Activated CD8-positive, alpha-beta T cell treated with anti-CD3 and anti-CD28 coated beads, Interleukin-2, amount 10 ng/mL, durations not matched to agents 7 days and 5 days (primary cell): Measurements from ENCODE around the gene POLR3H. TPM values are rescaled to one million over a fixed set of nuclear protein-coding genes. Genes with fewer than 3 reads are reported as not detected.

Experiments
- ATAC-seq: fragments of 150-1000 bp; cut with Tn5 transposase; one replicate; pipeline ENCODE4 v1.10.0; 2021; ENCODE audit warnings: moderate library complexity
- CTCF ChIA-PET: fragments of 350-600 bp; sonication (Branson Sonifier 250); formaldehyde crosslinking; loops from one replicate; lab custom pipeline; 2021; ENCODE audit warnings: antibody characterized with exemption; lab: Charles Lee
- POLR2A ChIA-PET: fragments of 350-600 bp; sonication (Branson Sonifier 250); formaldehyde crosslinking; loops from one replicate; lab custom pipeline; 2021; ENCODE audit warnings: antibody characterized with exemption; lab: Charles Lee
- DNase-seq: peaks from one replicate; pipeline ENCODE4 v3.0.0-alpha.2; 2020
- H3K27ac Mint-ChIP-seq: one replicate; pipeline ENCODE4 v1.8.0; 2021; ENCODE audit warnings: mild to moderate bottlenecking, mixed read lengths
- H3K27me3 Mint-ChIP-seq: one replicate; pipeline ENCODE4 v1.8.0; 2021; ENCODE audit warnings: low read depth, mixed read lengths
- H3K36me3 Mint-ChIP-seq: one replicate; pipeline ENCODE4 v1.8.0; 2021; ENCODE audit warnings: low read depth, mixed read lengths
- H3K4me1 Mint-ChIP-seq: one replicate; pipeline ENCODE4 v1.8.0; 2021; ENCODE audit warnings: low read depth, mixed read lengths
- H3K4me3 Mint-ChIP-seq: one replicate; pipeline ENCODE4 v1.8.0; 2021; ENCODE audit warnings: mild to moderate bottlenecking, mixed read lengths
- H3K9me3 Mint-ChIP-seq: one replicate; pipeline ENCODE4 v1.8.0; 2022; ENCODE audit warnings: mixed read lengths; ENCODE audit not compliant: insufficient read depth
- total RNA-seq, 2 experiments: library from RNA; stranded (reverse); gene quantifications; one replicate each; pipeline ENCODE4 v1.2.3, GENCODE V29; 2021

POLR3H gene
- total RNA-seq, 2 experiments from 2014 or later, result 31.3 to 31.9 TPM

GRCh38 chr22:41532908-41533825 lies 11.1 kb downstream of the POLR3H start:
- no peaks in the 10 kb centered on the region for H3K4me1 Mint-ChIP-seq
- H3K4me3 Mint-ChIP-seq, result no peak overlapping the region
- H3K36me3 Mint-ChIP-seq, result peaks cover 20% of the 10 kb centered on the region
- POLR2A ChIA-PET, result interaction anchor here (0.7 to 1.2 kb wide), 2 partner anchors 87 to 91 kb away, joined by 3 read pairs; partner anchors contain the start of gene TOB2
- no peaks in the 10 kb centered on the region for H3K9me3 Mint-ChIP-seq
- no peak overlapping the region for H3K27ac Mint-ChIP-seq
- peak; percentile 75 for ATAC-seq
- peak; percentile 80 for DNase-seq
- CTCF ChIA-PET, result interaction anchor here (0.8 to 2.4 kb wide), 13 partner anchors 8 to 555 kb away, joined by 3 to 19 read pairs (median 4); partner anchors contain the start of genes ACO2, PHF5A, PMM1 and POLR3H
- H3K27me3 Mint-ChIP-seq, result no peaks in the 10 kb centered on the region

GRCh38 chr22:41531715-41532477 lies 12.4 kb downstream of the POLR3H start:
- Mint-ChIP-seq H3K9me3 (no peaks in the 10 kb centered on the region), H3K4me3 (no peak overlapping the region), H3K27me3 (no peaks in the 10 kb centered on the region), H3K4me1 (no peaks in the 10 kb centered on the region), H3K36me3 (peaks cover 22% of the 10 kb centered on the region), H3K27ac (no peak overlapping the region)
- DNase-seq (no peak), ATAC-seq (no peak)
- POLR2A ChIA-PET, result interaction anchor here (1.2 kb wide), 1 partner anchor 85 kb away, joined by 3 read pairs; the partner anchor contains the start of gene TOB2
- CTCF ChIA-PET, result interaction anchor here (1.2 to 2.4 kb wide), 5 partner anchors 10 to 556 kb away, joined by 3 to 19 read pairs (median 4); partner anchors contain the start of gene POLR3H

GRCh38 chr22:41530890-41531714 lies 13.2 kb downstream of the POLR3H start:
- H3K36me3 Mint-ChIP-seq, result peaks cover 28% of the 10 kb centered on the region
- no peak overlapping the region for H3K4me3 Mint-ChIP-seq
- no peaks in the 10 kb centered on the region for H3K9me3 Mint-ChIP-seq
- ChIA-PET POLR2A (no interaction called here), CTCF (interaction anchor here (1.0 to 2.4 kb wide), 5 partner anchors 13 to 127 kb away, joined by 3 to 19 read pairs (median 4); partner anchors contain the start of gene POLR3H)
- no peaks in the 10 kb centered on the region for H3K27me3 Mint-ChIP-seq
- H3K27ac Mint-ChIP-seq, result no peak overlapping the region
- no peak for ATAC-seq
- no peak for DNase-seq
- H3K4me1 Mint-ChIP-seq, result no peaks in the 10 kb centered on the region

- H3K9me3 Mint-ChIP-seq, result no peaks in the 10 kb centered on the region
- no peak for DNase-seq
- no peak overlapping the region for H3K4me3 Mint-ChIP-seq
- no peak overlapping the region for H3K27ac Mint-ChIP-seq
- POLR2A ChIA-PET, result interaction anchor here (1.8 kb wide), 1 partner anchor 60 kb away, joined by 3 read pairs; the partner anchor contains the start of gene ACO2
- peaks cover 39% of the 10 kb centered on the region for H3K36me3 Mint-ChIP-seq
- CTCF ChIA-PET, result interaction anchor here (2.7 to 7.3 kb wide), 2 partner anchors 127 to 146 kb away, joined by 7 to 129 read pairs; no protein-coding TSS in a partner anchor
- H3K27me3 Mint-ChIP-seq, result no peaks in the 10 kb centered on the region
- H3K4me1 Mint-ChIP-seq, result peaks cover 13% of the 10 kb centered on the region
- no peak for ATAC-seq
Measured at GRCh38 chr22:41528938-41529561, 15.2 kb downstream of the POLR3H start.

- H3K36me3 Mint-ChIP-seq, result peaks cover 37% of the 10 kb centered on the region
- no peak overlapping the region for H3K4me3 Mint-ChIP-seq
- ChIA-PET CTCF (interaction anchor here (2.7 to 7.3 kb wide), 3 partner anchors 11 to 145 kb away, joined by 7 to 129 read pairs (median 15); no protein-coding TSS in a partner anchor), POLR2A (interaction anchor here (1.8 kb wide), 1 partner anchor 59 kb away, joined by 3 read pairs; the partner anchor contains the start of gene ACO2)
- H3K27ac Mint-ChIP-seq, result no peak overlapping the region
- peaks cover 13% of the 10 kb centered on the region for H3K4me1 Mint-ChIP-seq
- ATAC-seq (no peak), DNase-seq (no peak)
- no peaks in the 10 kb centered on the region for H3K27me3 Mint-ChIP-seq
- H3K9me3 Mint-ChIP-seq, result no peaks in the 10 kb centered on the region
Measured at GRCh38 chr22:41528132-41528766, 16.0 kb downstream of the POLR3H start.

GRCh38 chr22:41526830-41527799 lies 17.2 kb downstream of the POLR3H start:
- peaks cover 37% of the 10 kb centered on the region for H3K36me3 Mint-ChIP-seq

GRCh38 chr22:41526226-41526829 lies 17.9 kb downstream of the POLR3H start:
- Mint-ChIP-seq H3K4me3 (no peak overlapping the region), H3K9me3 (no peaks in the 10 kb centered on the region), H3K36me3 (peaks cover 37% of the 10 kb centered on the region), H3K27me3 (no peaks in the 10 kb centered on the region), H3K27ac (peak overlapping the region; percentile 60), H3K4me1 (peaks cover 13% of the 10 kb centered on the region)
- POLR2A ChIA-PET, result interaction anchor here (1.0 kb wide), 2 partner anchors 80 to 114 kb away, joined by 3 read pairs; partner anchors contain the start of gene TOB2
- CTCF ChIA-PET, result interaction anchor here (0.6 to 7.3 kb wide), 26 partner anchors 9 to 145 kb away, joined by 3 to 129 read pairs (median 4); partner anchors contain the start of genes ACO2, PHF5A, POLR3H and TEF
- DNase-seq (no peak), ATAC-seq (no peak)

More at GRCh38 chr22:41526830-41527799, 17.2 kb downstream of the POLR3H start:
- Mint-ChIP-seq H3K4me3 (no peak overlapping the region), H3K4me1 (peaks cover 13% of the 10 kb centered on the region), H3K27me3 (no peaks in the 10 kb centered on the region), H3K9me3 (no peaks in the 10 kb centered on the region), H3K27ac (peak overlapping the region; percentile 60)
- peak; percentile 74 for ATAC-seq
- POLR2A ChIA-PET, result interaction anchor here (0.6 to 1.8 kb wide), 4 partner anchors 58 to 115 kb away, joined by 3 read pairs; partner anchors contain the start of genes ACO2 and TOB2
- CTCF ChIA-PET, result interaction anchor here (0.6 to 7.3 kb wide), 28 partner anchors 8 to 146 kb away, joined by 3 to 129 read pairs (median 4); partner anchors contain the start of genes ACO2, PHF5A, POLR3H and TEF
- peak; percentile 71 for DNase-seq

- POLR2A ChIA-PET, result interaction anchor here (0.9 kb wide), 1 partner anchor 57 kb away, joined by 5 read pairs; the partner anchor contains the start of gene PHF5A
- H3K4me3 Mint-ChIP-seq, result no peak overlapping the region
- peaks cover 13% of the 10 kb centered on the region for H3K4me1 Mint-ChIP-seq
- H3K27me3 Mint-ChIP-seq, result no peaks in the 10 kb centered on the region
- H3K27ac Mint-ChIP-seq, result peak overlapping the region; percentile 80
- CTCF ChIA-PET, result interaction anchor here (0.7 to 7.3 kb wide), 7 partner anchors 8 to 123 kb away, joined by 3 to 129 read pairs (median 7); partner anchors contain the start of genes ACO2 and PHF5A
- no peaks in the 10 kb centered on the region for H3K9me3 Mint-ChIP-seq
- ATAC-seq (no peak), DNase-seq (no peak)
- H3K36me3 Mint-ChIP-seq, result peaks cover 34% of the 10 kb centered on the region
Measured at GRCh38 chr22:41525450-41526225, 18.6 kb downstream of the POLR3H start.
